Measurements from ENCODE around the gene TTC21B. TPM values are rescaled to one million over a fixed set of nuclear protein-coding genes. Genes with fewer than 3 reads are reported as not detected.

The TTC21B gene
- total and polyA plus RNA-seq, 9 of the 15 experiments (the other 6 are each of a cell fraction or from before 2014, with no cell fraction given), result 5.2 to 34.9 (median 18.5) TPM

GRCh38 chr2:165938237-165938636 is 15.3 kb downstream of the TTC21B start (continued):
- no peak for TF ChIP-seq ZNF197 (CRISPR knock-in tag; IDR thresholded peaks at IDR 0.05; ENCODE audit: low read depth)

GRCh38 chr2:165933211-165933910 is 20.2 kb downstream of the TTC21B start:
- Histone ChIP-seq H3K9me3 (replicated peaks; ENCODE audit: control insufficient read depth, insufficient read depth, low read depth, low read length) (no peaks in the 10 kb centered on the region), H3K4me3 (no peak overlapping the region), H3K36me3 (ENCODE audit: control insufficient read depth, insufficient read depth, low read length) (peaks cover 76% of the 10 kb centered on the region), H3K4me1 (replicated peaks in 1 of 2; ENCODE audit: control insufficient read depth in 2 of 2, insufficient read depth in 2 of 2, low read length in 2 of 2) (no peaks in the 10 kb centered on the region), H3K79me2 (ENCODE audit: control insufficient read depth, insufficient read depth, low read length) (no peaks in the 10 kb centered on the region), H4K20me1 (replicated peaks; ENCODE audit: control insufficient read depth, insufficient read depth, low read length) (no peaks in the 10 kb centered on the region), H3K9ac (ENCODE audit: insufficient read depth in 1 of 2, low read depth in 2 of 2, low read length in 2 of 2) (no peak overlapping the region), H3K4me2 (ENCODE audit: insufficient read depth, low read length) (no peak overlapping the region), H3K27ac (ENCODE audit: extremely low read depth, low read depth, low read length) (no peak overlapping the region), H3K9me1 (ENCODE audit: control insufficient read depth, insufficient read depth, low read length) (no peaks in the 10 kb centered on the region), H2AFZ (ENCODE audit: low read depth, low read length) (no peak overlapping the region), H3K27me3 (ENCODE audit: control insufficient read depth in 2 of 2, insufficient read depth in 2 of 2, low read length in 2 of 2) (no peaks in the 10 kb centered on the region)
- FAIRE-seq (no peak), DNase-seq (ENCODE audit: extremely low read depth in 1 of 4, low spot score in 3 of 4) (no peak), ATAC-seq (no peak; the same call in 2 of the 3 replicates)
- in situ Hi-C loops (cut with MboI), result loop anchor here (25.0 kb wide), 1 partner anchor 479 kb away; no protein-coding TSS in a partner anchor
- 92% methylated on average over 4 of the region's 4 CpGs for WGBS (ENCODE audit: insufficient coverage, low coverage, missing lambda C conversion rate)
- intact Hi-C loops (cut with micrococcal nuclease), result no loop called here
- POLR2A ChIA-PET, result no interaction called here
- TF ChIP-seq TBL1XR1 (IDR thresholded peaks at IDR 0.05; ENCODE audit: low read length in 2 of 2) (no peak), SP2 (IDR thresholded peaks at IDR 0.05; ENCODE audit: extremely low read depth, low read depth, low read length, poor library complexity, severe bottlenecking) (no peak), TEAD1 (CRISPR knock-in tag; IDR thresholded peaks at IDR 0.05) (no peak), JUNB (CRISPR knock-in tag; conservative IDR thresholded peaks at IDR 0.05) (no peak)
- BruUV-seq (replicated peaks), result no TSS peak
- CTCF ChIA-PET (ENCODE audit: low intra/inter-chr PET ratio), result no interaction called here

All from K562 (cell line).